Brain pericyte (primary cell): ENCODE measurements around the gene SLC5A9.
"Not testable (repeated sequence)": the region's sequence is repeated elsewhere in the genome, so short reads cannot be mapped to it uniquely, and the experiment has no call there.

Experiments used
- DNase-seq: peaks from one replicate; pipeline ENCODE4 v3.0.0-alpha.2; 2012; ENCODE audit warnings: low read depth, low spot score

Gene SLC5A9

GRCh38 chr1:48222501-48223242 lies at the start of gene SLC5A9:
SLC5A9 (plus strand) TSS chr1:48222716; CDS start chr1:48222737, 21 bp downstream.
- no peak for DNase-seq

DNA sequence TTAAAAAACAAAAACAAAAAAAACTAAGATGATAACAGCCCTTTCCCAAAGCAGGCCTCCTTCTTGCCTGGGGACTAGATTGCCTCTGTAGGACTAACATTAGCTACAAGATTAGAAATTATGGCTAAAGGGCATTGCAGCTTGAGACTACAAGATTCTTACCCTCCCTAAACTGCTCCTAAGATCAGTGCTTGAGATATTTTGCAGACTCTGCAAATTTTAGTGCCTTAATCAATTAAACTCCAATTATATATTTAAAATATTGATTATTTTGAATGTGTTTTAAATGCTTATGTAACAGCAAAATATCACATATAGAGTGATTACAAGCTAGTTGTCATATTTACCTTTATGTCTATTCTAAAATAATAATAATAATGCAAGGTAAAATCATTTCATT lies 47.4 kb upstream of the SLC5A9 start:
- no peak for DNase-seq

DNA sequence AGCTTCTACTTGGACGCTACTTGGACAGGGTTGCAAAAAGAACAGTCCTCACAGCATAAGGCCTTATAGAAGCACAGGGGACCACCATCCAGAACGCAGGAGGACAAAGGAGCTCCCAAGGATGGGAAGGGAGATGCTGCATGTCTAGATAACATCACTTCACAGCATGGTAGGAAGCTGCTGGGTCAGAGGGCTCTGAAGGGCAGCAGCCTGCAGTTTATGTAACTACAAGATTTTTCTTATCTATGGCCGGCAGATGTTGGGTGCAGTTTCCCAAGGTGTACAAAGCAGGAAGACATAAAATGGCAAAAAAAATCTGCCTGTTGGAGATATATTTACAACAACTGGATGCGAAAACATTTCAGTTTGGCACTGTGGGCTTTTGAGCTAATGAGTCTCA lies 45.3 kb upstream of the SLC5A9 start:
- DNase-seq, result no peak

DNA sequence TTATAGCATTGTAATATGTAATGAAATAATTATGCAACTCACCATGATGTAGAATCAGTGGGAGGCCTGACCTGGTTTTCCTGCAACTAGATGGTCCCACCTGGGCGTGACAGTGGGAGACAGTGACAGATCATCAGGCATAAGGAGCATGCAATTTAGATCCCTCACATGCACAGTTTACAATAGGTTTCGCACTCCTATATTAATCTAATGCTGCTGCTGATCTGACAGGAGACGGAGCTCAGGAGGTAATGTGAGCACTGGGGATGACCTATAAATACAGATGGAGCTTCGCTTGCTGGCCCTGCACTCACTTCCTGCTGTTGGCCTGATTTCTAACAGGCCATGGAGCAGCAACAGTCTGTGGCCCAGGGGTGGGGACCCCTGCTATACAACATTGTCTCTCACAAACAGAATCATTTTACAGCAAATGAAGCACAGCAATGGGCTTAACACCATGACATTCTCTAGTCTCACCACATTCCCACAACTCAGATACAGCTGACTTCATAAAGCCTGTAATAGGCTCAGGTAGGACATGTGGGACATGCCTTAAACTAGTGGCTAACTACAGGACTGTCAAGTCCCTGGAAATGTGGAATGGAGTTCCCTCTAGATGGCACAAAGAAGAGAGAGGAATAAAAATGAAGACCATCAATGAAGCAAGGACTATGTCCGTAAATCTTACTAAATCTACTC lies 40.7 kb upstream of the SLC5A9 start:
- DNase-seq, result no peak

DNA sequence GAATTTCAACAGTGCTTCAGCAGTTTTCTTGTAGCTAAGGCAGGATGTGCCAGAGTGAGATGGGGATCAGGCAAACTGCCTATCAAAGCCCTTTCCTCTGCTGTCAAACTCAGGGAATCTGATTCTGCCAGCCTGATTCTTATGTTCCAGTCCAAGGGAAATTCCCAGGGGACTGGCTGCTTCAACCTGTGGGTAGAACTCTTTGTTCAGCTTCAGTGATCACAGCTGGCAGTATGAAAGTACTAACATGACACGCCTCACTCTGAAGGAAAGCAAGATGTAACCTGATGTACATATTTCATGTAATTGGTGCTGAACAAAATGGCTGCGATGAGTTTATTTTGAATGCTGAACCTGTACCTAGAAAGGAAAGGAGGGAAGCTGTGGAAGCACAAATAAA lies 40.1 kb upstream of the SLC5A9 start:
- no peak for DNase-seq

- DNase-seq, result no peak
These were observed 36.1 kb upstream of the SLC5A9 start for GRCh38 chr1:48186306-48186839.

- DNase-seq, result no peak
These were observed 34.5 kb upstream of the SLC5A9 start for GRCh38 chr1:48187969-48188563.

- DNase-seq, result no peak
These were observed 31.6 kb upstream of the SLC5A9 start for GRCh38 chr1:48190881-48191280.

DNA sequence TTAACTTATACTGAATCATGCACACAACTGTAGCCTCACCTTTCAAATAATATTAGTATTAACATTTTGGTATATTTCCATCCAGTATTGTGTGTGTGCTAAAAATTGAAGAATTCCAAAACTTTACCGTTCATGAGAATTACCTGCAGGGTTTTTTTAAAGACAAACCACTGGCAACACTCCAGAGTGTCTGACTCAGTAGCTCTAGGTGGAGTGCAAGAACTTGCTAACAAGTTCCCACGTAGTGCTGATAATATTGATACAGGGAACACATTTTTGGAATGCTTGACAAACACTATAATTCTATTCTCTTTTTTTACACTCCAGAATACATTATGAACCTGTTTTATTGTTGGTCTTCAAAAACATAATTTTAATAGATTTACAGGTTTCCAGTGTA lies 27.7 kb upstream of the SLC5A9 start:
- no peak for DNase-seq

GRCh38 chr1:48196237-48196636 lies 26.3 kb upstream of the SLC5A9 start:
- no peak for DNase-seq

- no peak for DNase-seq
These were observed 23.5 kb upstream of the SLC5A9 start for GRCh38 chr1:48198970-48199369.

GRCh38 chr1:48200166-48200900 lies 22.2 kb upstream of the SLC5A9 start:
- DNase-seq, result no peak

- DNase-seq, result peak; percentile 6
These were observed 20.3 kb upstream of the SLC5A9 start for GRCh38 chr1:48202030-48202752.

- no peak for DNase-seq
These were observed 19.1 kb upstream of the SLC5A9 start for GRCh38 chr1:48203287-48203900.

GRCh38 chr1:48205522-48205921 lies 17.0 kb upstream of the SLC5A9 start:
- DNase-seq, result no peak

DNA sequence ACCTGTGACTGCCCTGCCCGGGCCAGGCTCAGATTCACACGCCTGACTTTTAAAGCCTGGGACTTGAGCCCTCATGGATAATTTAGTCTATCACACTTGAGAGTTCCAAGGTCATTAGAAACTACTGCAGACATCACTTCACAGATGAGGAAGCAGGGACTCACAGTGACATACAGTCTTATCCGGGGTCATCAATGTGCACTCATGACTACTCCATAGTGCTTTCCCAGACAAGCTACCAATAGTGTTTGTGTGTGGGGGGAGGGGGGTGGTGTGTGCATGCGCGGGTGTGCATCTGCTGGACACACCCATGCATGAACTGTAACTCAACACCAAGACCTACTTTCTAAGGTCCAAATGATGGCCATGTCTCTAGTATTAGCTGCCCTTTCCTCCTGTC lies 16.1 kb upstream of the SLC5A9 start:
- no peak for DNase-seq

DNA sequence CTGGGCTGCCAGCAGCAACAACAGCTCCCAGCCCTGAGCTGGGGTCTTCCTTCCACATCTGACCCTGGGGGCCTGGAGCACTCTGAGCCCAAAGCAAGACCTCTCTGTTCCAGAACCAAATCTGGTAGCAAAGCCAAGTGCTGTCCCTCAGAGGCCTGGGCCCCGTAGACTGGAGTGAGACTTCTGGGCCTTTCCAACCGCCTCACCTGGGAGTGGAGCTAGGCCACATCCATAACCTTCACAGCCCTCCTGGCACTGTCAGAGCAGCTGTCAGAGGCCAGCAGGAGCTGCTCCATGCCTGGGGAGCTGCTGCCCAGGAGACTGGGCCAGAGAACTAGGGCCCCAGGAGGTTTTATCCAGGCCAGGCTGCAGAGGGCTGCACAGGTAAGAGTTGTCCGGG lies 15.4 kb upstream of the SLC5A9 start:
- no peak for DNase-seq

DNA sequence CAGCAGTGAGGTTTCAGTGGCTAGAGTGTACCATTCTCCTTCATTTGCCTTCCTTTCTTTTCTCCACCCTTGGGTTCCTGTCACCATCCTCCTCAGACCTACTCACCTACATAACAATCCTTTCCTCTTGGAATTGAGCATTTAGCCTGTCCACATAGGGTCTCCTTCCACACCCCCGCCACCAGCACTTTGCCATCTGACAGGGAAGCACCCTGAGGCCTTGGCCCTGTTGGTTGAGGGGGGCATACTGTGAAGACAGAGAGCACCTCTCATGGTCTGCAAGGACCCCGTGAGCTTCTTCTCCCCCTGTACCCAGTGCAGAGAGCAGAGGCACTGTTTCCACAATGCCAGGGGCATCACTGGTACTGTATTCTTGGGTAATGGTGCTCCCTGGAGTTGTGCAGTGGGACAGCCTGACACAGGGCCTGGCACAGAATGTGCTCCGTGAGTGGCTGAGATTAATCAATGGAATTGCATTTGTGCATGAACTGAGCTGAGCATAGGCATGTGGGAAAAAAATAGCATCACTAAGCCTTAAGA lies 14.9 kb upstream of the SLC5A9 start:
- DNase-seq, result no peak

DNA sequence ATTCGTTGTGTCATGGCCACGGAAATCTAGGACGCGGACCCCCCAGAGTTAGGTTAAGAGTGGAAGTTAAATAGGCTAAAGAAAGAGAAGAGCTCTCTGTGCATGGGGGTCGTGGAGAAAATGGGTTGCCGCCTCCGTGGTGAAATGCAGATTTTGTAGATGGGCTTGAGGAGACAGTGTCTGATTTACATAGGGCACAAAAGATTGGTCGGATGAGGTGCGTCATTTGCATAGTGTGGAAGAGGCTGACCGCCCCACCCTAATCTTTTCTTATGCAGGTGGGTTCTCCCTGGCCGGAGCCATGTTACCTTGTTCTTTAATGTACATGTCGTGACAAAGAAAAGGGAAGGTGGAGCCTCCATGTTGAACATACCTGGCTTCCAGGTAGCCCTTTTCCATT lies 14.3 kb upstream of the SLC5A9 start:
- DNase-seq, result no peak

DNA sequence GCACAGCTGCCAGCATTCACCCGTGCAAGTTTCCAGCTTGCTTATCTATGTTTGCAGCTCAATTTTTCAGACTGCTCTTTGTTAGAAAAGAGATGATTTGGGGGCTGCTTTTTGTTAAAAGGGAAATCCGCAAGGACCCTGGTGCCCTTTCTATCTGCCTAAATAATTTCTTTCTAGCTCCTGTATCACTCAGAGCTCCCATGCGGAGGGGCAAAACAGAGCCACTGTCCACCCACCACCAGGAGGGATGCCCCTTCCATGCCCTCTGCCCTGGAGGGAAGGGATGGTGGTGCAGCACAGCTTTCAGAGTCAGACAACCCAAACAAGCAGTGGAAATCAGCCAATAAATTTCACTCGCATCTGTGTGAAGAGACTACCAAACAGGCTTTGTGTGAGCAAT lies 13.9 kb upstream of the SLC5A9 start:
- DNase-seq, result no peak

DNA sequence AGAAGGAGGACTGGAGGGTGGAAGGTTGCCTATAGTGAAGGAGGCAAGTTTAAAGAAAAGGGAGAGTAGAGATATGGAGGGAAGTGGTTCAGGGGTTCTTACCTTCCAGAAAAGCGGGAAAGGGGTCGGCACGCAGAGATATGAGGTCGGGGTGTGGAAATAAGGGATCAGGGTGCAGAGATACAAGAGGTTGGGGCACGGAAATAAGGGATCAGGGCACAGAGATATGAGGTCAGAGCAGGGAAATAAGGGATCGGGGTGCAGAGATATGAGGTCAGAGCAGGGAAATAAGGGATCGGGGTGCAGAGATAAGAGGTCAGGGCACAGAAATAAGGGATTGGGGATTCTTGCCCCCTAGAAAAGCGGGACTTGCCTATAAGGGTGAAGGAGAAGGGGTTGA lies 9.1 kb upstream of the SLC5A9 start:
- not testable (repeated sequence) for DNase-seq
